H9 (cell line): ENCODE measurements around the gene UHRF1. TPM values are rescaled to one million over a fixed set of nuclear protein-coding genes. Genes with fewer than 3 reads are reported as not detected.

Experiments
- DNase-seq: peaks from one replicate; pipeline ENCODE4 v3.0.0-alpha.2; 2017
- H2AFZ ChIP-seq: one replicate; pipeline ENCODE4 v1.6.1; 2013; ENCODE audit warnings: mild to moderate bottlenecking, low read length, control low read depth, moderate library complexity
- H2AK5ac ChIP-seq: 2 replicates; pipeline ENCODE4 v1.6.1; 2013; ENCODE audit warnings: low read length, control low read depth, mixed read lengths; ENCODE audit not compliant: insufficient read length
- H2BK120ac ChIP-seq: one replicate; pipeline ENCODE4 v1.6.1; 2013; ENCODE audit warnings: low read depth, mild to moderate bottlenecking, low read length, control low read depth, inconsistent platforms; ENCODE audit not compliant: poor library complexity, severe bottlenecking
- H2BK12ac ChIP-seq: 2 replicates; pipeline ENCODE4 v1.6.1; 2013; ENCODE audit warnings: low read length, control low read depth, mixed read lengths, low read depth; ENCODE audit not compliant: insufficient read length
- H2BK15ac ChIP-seq: 2 replicates; pipeline ENCODE4 v1.6.1; 2013; ENCODE audit warnings: low read depth, low read length, control low read depth
- H2BK20ac ChIP-seq: one replicate; pipeline ENCODE4 v1.6.1; 2013; ENCODE audit warnings: low read depth, mild to moderate bottlenecking, low read length, control low read depth, inconsistent platforms; ENCODE audit not compliant: poor library complexity, severe bottlenecking
- H2BK5ac ChIP-seq: 2 replicates; pipeline ENCODE4 v1.6.1; 2013; ENCODE audit warnings: low read length, control low read depth, mixed read lengths; ENCODE audit not compliant: insufficient read length
- H3K14ac ChIP-seq: 2 replicates; pipeline ENCODE4 v1.6.1; 2013; ENCODE audit warnings: low read length, control low read depth; ENCODE audit not compliant: insufficient read depth
- H3K18ac ChIP-seq: 2 replicates; pipeline ENCODE4 v1.6.1; 2013; ENCODE audit warnings: low read depth, mild to moderate bottlenecking, mixed read lengths, low read length, control low read depth; ENCODE audit not compliant: insufficient read length
- H3K23ac ChIP-seq: 2 replicates; pipeline ENCODE4 v1.6.1; 2013; ENCODE audit warnings: low read length, control low read depth, mixed read lengths, low read depth; ENCODE audit not compliant: insufficient read length
- H3K23me2 ChIP-seq: 2 replicates; pipeline ENCODE4 v1.6.1; 2013; ENCODE audit warnings: low read depth, mild to moderate bottlenecking, mixed read lengths, low read length, control low read depth; ENCODE audit not compliant: insufficient read length, poor library complexity, severe bottlenecking
- H3K27ac ChIP-seq: 2 replicates; pipeline ENCODE4 v1.5.1; 2013; ENCODE audit warnings: low read length, control low read depth, mixed read lengths, low read depth; ENCODE audit not compliant: insufficient read length
- H3K27me3 ChIP-seq: 2 replicates; pipeline ENCODE4 v1.6.1; 2013; ENCODE audit warnings: low read length, control low read depth, inconsistent platforms; ENCODE audit not compliant: insufficient read depth
- H3K4ac ChIP-seq: 2 replicates; pipeline ENCODE4 v1.6.1; 2013; ENCODE audit warnings: low read depth, mild to moderate bottlenecking, control low read depth, inconsistent platforms, low read length, moderate library complexity
- H3K4me1 ChIP-seq: 2 replicates; pipeline ENCODE4 v1.6.1; 2013; ENCODE audit warnings: low read length, control low read depth, inconsistent platforms; ENCODE audit not compliant: insufficient read depth
- H3K4me2 ChIP-seq: 2 replicates; pipeline ENCODE4 v1.6.1; 2013; ENCODE audit warnings: low read length, control low read depth, mixed read lengths; ENCODE audit not compliant: insufficient read length, insufficient read depth
- H3K56ac ChIP-seq: 2 replicates; pipeline ENCODE4 v1.6.1; 2013; ENCODE audit warnings: low read depth, mild to moderate bottlenecking, mixed read lengths, low read length, control low read depth; ENCODE audit not compliant: insufficient read length
- H3K79me1 ChIP-seq: 2 replicates; pipeline ENCODE4 v1.6.1; 2013; ENCODE audit warnings: low read depth, mild to moderate bottlenecking, moderate library complexity, low read length, control low read depth, inconsistent platforms; ENCODE audit not compliant: insufficient read depth, poor library complexity, severe bottlenecking
- H3K79me2 ChIP-seq: 2 replicates; pipeline ENCODE4 v1.6.1; 2013; ENCODE audit warnings: low read length, control low read depth, inconsistent platforms; ENCODE audit not compliant: insufficient read depth
- H3K9ac ChIP-seq: 2 replicates; pipeline ENCODE4 v1.6.1; 2013; ENCODE audit warnings: low read length, control low read depth, mixed read lengths; ENCODE audit not compliant: insufficient read length; ENCODE audit errors: extremely low read depth
- H3K9me3 ChIP-seq: one replicate; pipeline ENCODE4 v1.6.1; 2013; ENCODE audit warnings: low read depth, low read length, inconsistent platforms; ENCODE audit not compliant: control insufficient read depth
- H3T11ph ChIP-seq: one replicate; pipeline ENCODE4 v1.6.1; 2013; ENCODE audit warnings: mild to moderate bottlenecking, low read length, control low read depth, inconsistent platforms
- H4K20me1 ChIP-seq: one replicate; pipeline ENCODE4 v1.6.1; 2013; ENCODE audit not compliant: control insufficient read depth, insufficient read length, insufficient read depth
- H4K5ac ChIP-seq: 2 replicates; pipeline ENCODE4 v1.6.1; 2013; ENCODE audit warnings: low read depth, mild to moderate bottlenecking, mixed read lengths, low read length, control low read depth; ENCODE audit not compliant: insufficient read length
- H4K8ac ChIP-seq: replicated peaks from 2 replicates; pipeline ENCODE4 v1.6.1; 2013; ENCODE audit warnings: low read length, control low read depth, mixed read lengths, low read depth; ENCODE audit not compliant: insufficient read length
- H4K91ac ChIP-seq: 2 replicates; pipeline ENCODE4 v1.6.1; 2013; ENCODE audit warnings: low read depth, mild to moderate bottlenecking, moderate library complexity, mixed read lengths, low read length, control low read depth; ENCODE audit not compliant: insufficient read length
- H3K27ac Mint-ChIP-seq, 3 experiments: 2 replicates in 2 of 3; 3 replicates in 1 of 3; pipeline ENCODE4 v1.8.0; 2020 to 2021; ENCODE audit warnings: mixed read lengths in 3 of 3, mild to moderate bottlenecking in 1 of 3, moderate library complexity in 1 of 3
- H3K27me3 Mint-ChIP-seq: 2 replicates; pipeline ENCODE4 v1.8.0; 2021; ENCODE audit warnings: low read depth, mild to moderate bottlenecking, moderate library complexity, mixed read lengths
- H3K36me3 Mint-ChIP-seq, 3 experiments: 2 replicates in 2 of 3; 3 replicates in 1 of 3; pipeline ENCODE4 v1.8.0; 2020 to 2021; ENCODE audit warnings: low read depth in 3 of 3, mixed read lengths in 3 of 3; ENCODE audit not compliant: insufficient read depth in 1 of 3
- H3K4me1 Mint-ChIP-seq, 2 experiments: 2 replicates each; pipeline ENCODE4 v1.8.0; 2020; ENCODE audit warnings: mixed read lengths in 2 of 2
- H3K4me3 Mint-ChIP-seq, 2 experiments: 2 replicates in 1 of 2; 3 replicates in 1 of 2; pipeline ENCODE4 v1.8.0; 2020 to 2021; ENCODE audit warnings: mild to moderate bottlenecking in 2 of 2, mixed read lengths in 2 of 2, moderate library complexity in 1 of 2
- H3K9me3 Mint-ChIP-seq, 2 experiments: 2 replicates in 1 of 2; 3 replicates in 1 of 2; pipeline ENCODE4 v1.8.0; 2020; ENCODE audit warnings: mild to moderate bottlenecking in 2 of 2, mixed read lengths in 2 of 2, moderate library complexity in 1 of 2
- WGBS: extraction: QIAGEN DNeasy Blood & Tissue Kit; methylation state at CpG from one replicate; pipeline ENCODE4 v1.1.7; 2013; ENCODE audit warnings: missing lambda C conversion rate, low lambda C conversion rate, mixed read lengths; ENCODE audit not compliant: insufficient read length; ENCODE audit errors: extremely low coverage; 5-methylcytosine and 5-hydroxymethylcytosine counted together
- total RNA-seq: library from RNA; stranded (reverse); gene quantifications from 2 replicates; pipeline ENCODE4 v1.2.1, GENCODE V29; 2021
- TF ChIP-seq, protein P1 (sequence below): fragments of 200-600 bp; sonication (generic); conservative IDR thresholded peaks from 3 replicates; pipeline ENCODE4 v1.8.0; 2021; ENCODE audit warnings: antibody characterized with exemption, mild to moderate bottlenecking

The UHRF1 gene
- total RNA-seq, 1 experiment from 2014 or later, result 106 TPM

GRCh38 chr19:4984438-4984990, 75.2 kb downstream of the UHRF1 start:
- H2AFZ ChIP-seq, result no peak overlapping the region
- no peak overlapping the region for H3K14ac ChIP-seq
- H2BK12ac ChIP-seq, result no peak overlapping the region
- H3K23ac ChIP-seq, result no peak overlapping the region
- no peak overlapping the region for H3K27ac ChIP-seq
- no peak overlapping the region for H4K8ac ChIP-seq
- H3K4ac ChIP-seq, result no peak overlapping the region
- H2BK15ac ChIP-seq, result no peak overlapping the region
- TF ChIP-seq, protein P1, sequence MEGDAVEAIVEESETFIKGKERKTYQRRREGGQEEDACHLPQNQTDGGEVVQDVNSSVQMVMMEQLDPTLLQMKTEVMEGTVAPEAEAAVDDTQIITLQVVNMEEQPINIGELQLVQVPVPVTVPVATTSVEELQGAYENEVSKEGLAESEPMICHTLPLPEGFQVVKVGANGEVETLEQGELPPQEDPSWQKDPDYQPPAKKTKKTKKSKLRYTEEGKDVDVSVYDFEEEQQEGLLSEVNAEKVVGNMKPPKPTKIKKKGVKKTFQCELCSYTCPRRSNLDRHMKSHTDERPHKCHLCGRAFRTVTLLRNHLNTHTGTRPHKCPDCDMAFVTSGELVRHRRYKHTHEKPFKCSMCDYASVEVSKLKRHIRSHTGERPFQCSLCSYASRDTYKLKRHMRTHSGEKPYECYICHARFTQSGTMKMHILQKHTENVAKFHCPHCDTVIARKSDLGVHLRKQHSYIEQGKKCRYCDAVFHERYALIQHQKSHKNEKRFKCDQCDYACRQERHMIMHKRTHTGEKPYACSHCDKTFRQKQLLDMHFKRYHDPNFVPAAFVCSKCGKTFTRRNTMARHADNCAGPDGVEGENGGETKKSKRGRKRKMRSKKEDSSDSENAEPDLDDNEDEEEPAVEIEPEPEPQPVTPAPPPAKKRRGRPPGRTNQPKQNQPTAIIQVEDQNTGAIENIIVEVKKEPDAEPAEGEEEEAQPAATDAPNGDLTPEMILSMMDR, result no peak
- H3K79me2 ChIP-seq, result peaks cover 7% of the 10 kb centered on the region; the same call in 1 of the 2 replicates
- H2BK20ac ChIP-seq, result no peak overlapping the region
- H2BK5ac ChIP-seq, result no peak overlapping the region
- H4K20me1 ChIP-seq, result no peaks in the 10 kb centered on the region
- no peak overlapping the region for H4K5ac ChIP-seq
- no peak overlapping the region for H3K56ac ChIP-seq
- H3K27me3 Mint-ChIP-seq, result no peaks in the 10 kb centered on the region
- no peaks in the 10 kb centered on the region for H3K9me3 ChIP-seq
- H3K18ac ChIP-seq, result no peak overlapping the region
- no peak overlapping the region for H2BK120ac ChIP-seq
- peaks cover 2% of the 10 kb centered on the region; the same call in 1 of the 2 replicates for H3K4me1 ChIP-seq
- H3K4me3 Mint-ChIP-seq, result no peak overlapping the region; a peak in 1 of 5 replicates
- H3K27me3 ChIP-seq, result no peaks in the 10 kb centered on the region
- H3K79me1 ChIP-seq, result peaks cover 6% of the 10 kb centered on the region
- no peak overlapping the region for H2AK5ac ChIP-seq
- peaks cover 48 to 61% of the 10 kb centered on the region in 2 experiments for H3K4me1 Mint-ChIP-seq
- H3K27ac Mint-ChIP-seq, result peak overlapping the region in 1 of 3 experiments; percentile 47; a peak in 1 of 7 replicates
- H3K36me3 Mint-ChIP-seq, result no peaks in the 10 kb centered on the region
- H3K9ac ChIP-seq, result no peak overlapping the region
- WGBS, result no CpG with 5 or more reads among the region's 18 CpGs
- H3K4me2 ChIP-seq, result no peak overlapping the region
- H3K23me2 ChIP-seq, result no peaks in the 10 kb centered on the region
- H4K91ac ChIP-seq, result no peak overlapping the region
- no peak overlapping the region for H3T11ph ChIP-seq
- no peak for DNase-seq
- H3K9me3 Mint-ChIP-seq, result no peaks in the 10 kb centered on the region
